Neural progenitor cell (in vitro differentiated cells): ENCODE data around the gene SLC6A11.

Experiments used
- CTCF ChIP-seq: fragments of 200-600 bp; sonication (generic); IDR thresholded peaks from 2 replicates; pipeline ENCODE4 v1.5.1; 2017; ENCODE audit warnings: antibody characterized with exemption, mild to moderate bottlenecking
- EZH2 ChIP-seq: fragments of 200-600 bp; sonication (generic); IDR thresholded peaks from 2 replicates; pipeline ENCODE4 v1.6.1; 2017; ENCODE audit warnings: antibody characterized with exemption, mild to moderate bottlenecking, moderate library complexity
- EZH2phosphoT487 ChIP-seq: fragments of 200-600 bp; sonication (generic); IDR thresholded peaks from 2 replicates; pipeline ENCODE4 v1.6.1; 2017; ENCODE audit warnings: antibody characterized with exemption

- TF ChIP-seq CTCF: no peak
- TF ChIP-seq EZH2phosphoT487: no peak
- no peak for TF ChIP-seq EZH2
Measured at GRCh38 chr3:10935028-10935427, 119.0 kb downstream of the SLC6A11 start.
